ENCODE results near the gene HAO2. TPM values are rescaled to one million over a fixed set of nuclear protein-coding genes. Genes with fewer than 3 reads are reported as not detected.

HAO2 gene
- total and polyA plus RNA-seq, 12 donors, result 0.17 to 4.8 (median 0.86) TPM; not detected in 4

GRCh38 chr1:119338004-119338403 is 30.6 kb upstream of the HAO2 start:
- no peak overlapping the region for H3K4me3 ChIP-seq
- H3K36me3 ChIP-seq (replicated peaks in 1 of 2), result no peaks in the 10 kb centered on the region
- no peak overlapping the region for H3K27ac ChIP-seq
- no peaks in the 10 kb centered on the region for H3K4me1 ChIP-seq (replicated peaks in 1 of 2)
- no peak for DNase-seq
- intact Hi-C loops (cut with DNase I), result no loop called here
- 88 to 91% (median 89%) methylated on average over 2 of the region's 2 CpGs for WGBS, 4 donors
- TF ChIP-seq POLR2A (IDR thresholded peaks at IDR 0.05), result no peak
- no peak for TF ChIP-seq CTCF (IDR thresholded peaks at IDR 0.05)
- no peaks in the 10 kb centered on the region for H3K9me3 ChIP-seq (replicated peaks in 1 of 3)
- no peaks in the 10 kb centered on the region for H3K27me3 ChIP-seq

- Histone ChIP-seq H3K4me3 (no peak overlapping the region), H3K36me3 (replicated peaks in 1 of 2) (no peaks in the 10 kb centered on the region), H3K4me1 (replicated peaks in 1 of 2) (no peaks in the 10 kb centered on the region), H3K27ac (no peak overlapping the region), H3K9me3 (replicated peaks in 1 of 3) (no peaks in the 10 kb centered on the region), H3K27me3 (no peaks in the 10 kb centered on the region)
- DNase-seq, result no peak
- intact Hi-C loops (cut with DNase I), result no loop called here
- TF ChIP-seq CTCF (IDR thresholded peaks at IDR 0.05) (no peak), POLR2A (IDR thresholded peaks at IDR 0.05) (no peak)
- 88 to 97% (median 94%) methylated on average over 3 of the region's 3 CpGs for WGBS, 4 donors
These were observed 29.8 kb upstream of the HAO2 start for GRCh38 chr1:119338757-119339156.

GRCh38 chr1:119340861-119341261 is 27.7 kb upstream of the HAO2 start:
- Histone ChIP-seq H3K9me3 (replicated peaks in 1 of 3) (no peaks in the 10 kb centered on the region), H3K4me3 (no peak overlapping the region), H3K4me1 (replicated peaks in 1 of 2) (no peaks in the 10 kb centered on the region), H3K27ac (no peak overlapping the region), H3K27me3 (no peaks in the 10 kb centered on the region), H3K36me3 (replicated peaks in 1 of 2) (no peaks in the 10 kb centered on the region)
- no peak for DNase-seq
- intact Hi-C loops (cut with DNase I), result no loop called here
- TF ChIP-seq POLR2A (IDR thresholded peaks at IDR 0.05) (no peak), CTCF (IDR thresholded peaks at IDR 0.05) (no peak)

GRCh38 chr1:119341372-119341947 is 27.1 kb upstream of the HAO2 start:
- intact Hi-C loops (cut with DNase I), result no loop called here
- no peaks in the 10 kb centered on the region for H3K9me3 ChIP-seq (replicated peaks in 1 of 3)
- no peaks in the 10 kb centered on the region for H3K27me3 ChIP-seq
- no peak overlapping the region for H3K27ac ChIP-seq
- WGBS, 4 donors, result 85 to 95% (median 92%) methylated on average over 5 of the region's 5 CpGs
- no peak for TF ChIP-seq POLR2A (IDR thresholded peaks at IDR 0.05)
- no peak for TF ChIP-seq CTCF (IDR thresholded peaks at IDR 0.05)
- DNase-seq, result no peak
- no peaks in the 10 kb centered on the region for H3K4me1 ChIP-seq (replicated peaks in 1 of 2)
- no peaks in the 10 kb centered on the region for H3K36me3 ChIP-seq (replicated peaks in 1 of 2)
- no peak overlapping the region for H3K4me3 ChIP-seq

All from adrenal gland (tissue), 12 donors.